ENCODE results near the gene NRXN3.
A peak's percentile ranks its signal among the peaks of the same experiment; 100 is the strongest.

The NRXN3 gene

GRCh38 chr14:78836777-78837176 lies 666.6 kb downstream of the NRXN3 start:
- H3K27me3 Mint-ChIP-seq (ENCODE audit: low read depth, poor library complexity): peaks cover 14% of the 10 kb centered on the region
- no peaks in the 10 kb centered on the region for H3K4me1 Mint-ChIP-seq
- H3K9me3 Mint-ChIP-seq: no peaks in the 10 kb centered on the region
- H3K27ac Mint-ChIP-seq: no peak overlapping the region
- H3K4me3 Mint-ChIP-seq: no peak overlapping the region
- DNase-seq: peak; percentile 71
- H3K36me3 Mint-ChIP-seq (ENCODE audit: low read depth): no peaks in the 10 kb centered on the region
- TF ChIP-seq CTCF (IDR thresholded peaks at IDR 0.05): peak; percentile 64

- H3K9me3 Mint-ChIP-seq: peaks cover 6% of the 10 kb centered on the region
- H3K4me3 Mint-ChIP-seq: no peak overlapping the region
- DNase-seq: no peak
- H3K36me3 Mint-ChIP-seq (ENCODE audit: low read depth): no peaks in the 10 kb centered on the region
- H3K27ac Mint-ChIP-seq: no peak overlapping the region
- H3K4me1 Mint-ChIP-seq: no peaks in the 10 kb centered on the region
- H3K27me3 Mint-ChIP-seq (ENCODE audit: low read depth, poor library complexity): peaks cover 11% of the 10 kb centered on the region
- no peak for TF ChIP-seq CTCF (IDR thresholded peaks at IDR 0.05)
Measured at GRCh38 chr14:78838959-78839358, 668.8 kb downstream of the NRXN3 start.

- Mint-ChIP-seq H3K27me3 (ENCODE audit: low read depth, poor library complexity) (peaks cover 11% of the 10 kb centered on the region), H3K9me3 (peaks cover 9% of the 10 kb centered on the region), H3K4me1 (no peaks in the 10 kb centered on the region), H3K36me3 (ENCODE audit: low read depth) (no peaks in the 10 kb centered on the region), H3K27ac (no peak overlapping the region), H3K4me3 (no peak overlapping the region)
- TF ChIP-seq CTCF (IDR thresholded peaks at IDR 0.05): no peak
- no peak for DNase-seq
Measured at GRCh38 chr14:78840898-78841297, 670.7 kb downstream of the NRXN3 start.

- TF ChIP-seq CTCF (IDR thresholded peaks at IDR 0.05): no peak
- H3K4me1 Mint-ChIP-seq: no peaks in the 10 kb centered on the region
Measured at GRCh38 chr14:78847801-78848200, 677.6 kb downstream of the NRXN3 start.

GRCh38 chr14:78848234-78848820 lies 678.2 kb downstream of the NRXN3 start:
- Mint-ChIP-seq H3K4me3 (no peak overlapping the region), H3K9me3 (peaks cover 4% of the 10 kb centered on the region), H3K27ac (no peak overlapping the region), H3K27me3 (ENCODE audit: low read depth, poor library complexity) (peaks cover 20% of the 10 kb centered on the region), H3K36me3 (ENCODE audit: low read depth) (no peaks in the 10 kb centered on the region), H3K4me1 (no peaks in the 10 kb centered on the region)
- peak; percentile 71 for DNase-seq
- peak; percentile 95 for TF ChIP-seq CTCF (IDR thresholded peaks at IDR 0.05)

More at GRCh38 chr14:78847801-78848200, 677.6 kb downstream of the NRXN3 start:
- H3K36me3 Mint-ChIP-seq (ENCODE audit: low read depth): no peaks in the 10 kb centered on the region
- no peak overlapping the region for H3K27ac Mint-ChIP-seq
- no peak for DNase-seq
- no peak overlapping the region for H3K4me3 Mint-ChIP-seq
- peaks cover 20% of the 10 kb centered on the region for H3K27me3 Mint-ChIP-seq (ENCODE audit: low read depth, poor library complexity)
- H3K9me3 Mint-ChIP-seq: peaks cover 4% of the 10 kb centered on the region

GRCh38 chr14:78849952-78850351 lies 679.8 kb downstream of the NRXN3 start:
- no peak for DNase-seq
- Mint-ChIP-seq H3K27me3 (ENCODE audit: low read depth, poor library complexity) (peaks cover 20% of the 10 kb centered on the region), H3K27ac (no peak overlapping the region), H3K36me3 (ENCODE audit: low read depth) (no peaks in the 10 kb centered on the region), H3K9me3 (no peaks in the 10 kb centered on the region), H3K4me3 (no peak overlapping the region), H3K4me1 (no peaks in the 10 kb centered on the region)
- TF ChIP-seq CTCF (IDR thresholded peaks at IDR 0.05): no peak

Measured in nephron progenitor cell (in vitro differentiated cells).